ENCODE results near the gene SLC25A2.

Gene SLC25A2

GRCh38 chr5:141258464-141258863 is 45.4 kb downstream of the SLC25A2 start:
- DNase-seq (ENCODE audit: low spot score), result no peak
- in situ Hi-C loops (cut with MboI; ENCODE audit: low pct_unique_long_range_greater_than_20kb, low sequenced_read_pairs, unreplicated experiment), result no loop called here
- TF ChIP-seq CTCF (IDR thresholded peaks at IDR 0.05; ENCODE audit: extremely low read depth, insufficient read depth, missing control alignments), result no peak
